ENCODE data around the gene PREX1. TPM values are rescaled to one million over a fixed set of nuclear protein-coding genes. Genes with fewer than 3 reads are reported as not detected.

Gene PREX1
- total and polyA plus RNA-seq, 8 donors: 1.5 to 13.2 (median 6.3) TPM

- H3K36me3 ChIP-seq: no peaks in the 10 kb centered on the region
- FAIRE-seq: no peak
- 23 to 28% methylated on average over 5 of the region's 5 CpGs for WGBS, 2 donors
These were observed 192.0 kb downstream of the PREX1 start for GRCh38 chr20:48635791-48636267.

GRCh38 chr20:48635361-48635760, 192.4 kb downstream of the PREX1 start:
- H3K36me3 ChIP-seq: no peaks in the 10 kb centered on the region
- no peak for DNase-seq
- 75 to 86% methylated on average over 5 of the region's 5 CpGs for WGBS, 2 donors
- H3K27me3 ChIP-seq: no peaks in the 10 kb centered on the region
- no peak for FAIRE-seq
- no peak for ATAC-seq
- intact Hi-C loops (cut with DNase I): no loop called here
- H3K9me3 ChIP-seq: no peaks in the 10 kb centered on the region
- no peak overlapping the region for H3K4me3 ChIP-seq
- no peak for TF ChIP-seq CTCF (IDR thresholded peaks at IDR 0.05)
- H3K27ac ChIP-seq: no peak overlapping the region
- H3K4me1 ChIP-seq: no peaks in the 10 kb centered on the region

More at GRCh38 chr20:48635791-48636267, 192.0 kb downstream of the PREX1 start:
- Histone ChIP-seq H3K4me1 (no peaks in the 10 kb centered on the region), H3K4me3 (no peak overlapping the region), H3K27ac (no peak overlapping the region), H3K9me3 (no peaks in the 10 kb centered on the region), H3K27me3 (no peaks in the 10 kb centered on the region)
- intact Hi-C loops (cut with DNase I): no loop called here
- DNase-seq: peak in 1 of 6 donors; percentile 84
- peak in 3 of 4 donors; percentile 59 to 84 (median 79) for ATAC-seq
- TF ChIP-seq CTCF (IDR thresholded peaks at IDR 0.05): peak; percentile 37 to 70 (median 51)

- Histone ChIP-seq H3K4me1 (no peaks in the 10 kb centered on the region), H3K9me3 (no peaks in the 10 kb centered on the region), H3K36me3 (no peaks in the 10 kb centered on the region), H3K27ac (no peak overlapping the region), H3K27me3 (no peaks in the 10 kb centered on the region), H3K4me3 (no peak overlapping the region)
- ATAC-seq: no peak
- WGBS, 2 donors: 71 to 89% methylated on average over 7 of the region's 7 CpGs
- DNase-seq: no peak
- no peak for FAIRE-seq
- TF ChIP-seq CTCF (IDR thresholded peaks at IDR 0.05): no peak
- intact Hi-C loops (cut with DNase I): no loop called here
These were observed 193.2 kb downstream of the PREX1 start for GRCh38 chr20:48634641-48635040.

- Histone ChIP-seq H3K4me1 (no peaks in the 10 kb centered on the region), H3K36me3 (no peaks in the 10 kb centered on the region), H3K4me3 (no peak overlapping the region), H3K27me3 (no peaks in the 10 kb centered on the region), H3K9me3 (no peaks in the 10 kb centered on the region), H3K27ac (no peak overlapping the region)
- ATAC-seq (no peak), FAIRE-seq (no peak), DNase-seq (no peak)
- TF ChIP-seq CTCF (IDR thresholded peaks at IDR 0.05): no peak
- WGBS, 2 donors: 54 to 73% methylated on average over 9 of the region's 9 CpGs
- intact Hi-C loops (cut with DNase I): no loop called here
These were observed 194.1 kb downstream of the PREX1 start for GRCh38 chr20:48633620-48634257.
